ENCODE results near the gene NDC1. TPM values are rescaled to one million over a fixed set of nuclear protein-coding genes. Genes with fewer than 3 reads are reported as not detected.

The NDC1 gene
- polyA plus RNA-seq, 1 of the 3 experiments (the other 2 are of a cell fraction) = 11.5 TPM

DNA sequence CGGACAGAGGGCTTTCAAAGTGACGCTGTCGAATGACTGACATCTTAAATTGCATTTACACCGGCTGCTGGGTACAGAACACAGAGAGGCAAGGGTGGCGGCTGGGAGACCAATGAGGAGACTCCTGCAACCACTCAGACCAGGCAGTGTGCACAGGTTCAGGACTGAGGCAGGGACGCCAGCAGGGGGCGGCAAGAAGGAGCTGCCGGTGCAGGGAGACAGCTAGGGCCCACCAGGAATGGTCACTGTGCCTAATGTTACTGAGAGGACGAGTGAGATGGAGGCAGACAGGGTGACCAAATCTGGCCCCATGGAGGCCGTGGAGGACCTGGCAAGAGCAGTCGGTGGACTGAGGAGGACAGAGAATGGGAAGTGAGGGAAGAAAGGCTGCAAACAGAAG is 122.6 kb downstream of the NDC1 start:
- H3K9me3 ChIP-seq = no peaks in the 10 kb centered on the region
- no peak for TF ChIP-seq YY1 (IDR thresholded peaks at IDR 0.05; ENCODE audit: low read depth)
- no peak for TF ChIP-seq ELF1 (IDR thresholded peaks at IDR 0.05)
- TF ChIP-seq RAD21 (IDR thresholded peaks at IDR 0.05; ENCODE audit: low read length) = peak; percentile 51
- peak; percentile 51 for TF ChIP-seq SMC3 (IDR thresholded peaks at IDR 0.05; ENCODE audit: low read depth, low read length)
- TF ChIP-seq FOXM1 (IDR thresholded peaks at IDR 0.05; ENCODE audit: low read depth) = no peak
- TF ChIP-seq, protein P1, sequence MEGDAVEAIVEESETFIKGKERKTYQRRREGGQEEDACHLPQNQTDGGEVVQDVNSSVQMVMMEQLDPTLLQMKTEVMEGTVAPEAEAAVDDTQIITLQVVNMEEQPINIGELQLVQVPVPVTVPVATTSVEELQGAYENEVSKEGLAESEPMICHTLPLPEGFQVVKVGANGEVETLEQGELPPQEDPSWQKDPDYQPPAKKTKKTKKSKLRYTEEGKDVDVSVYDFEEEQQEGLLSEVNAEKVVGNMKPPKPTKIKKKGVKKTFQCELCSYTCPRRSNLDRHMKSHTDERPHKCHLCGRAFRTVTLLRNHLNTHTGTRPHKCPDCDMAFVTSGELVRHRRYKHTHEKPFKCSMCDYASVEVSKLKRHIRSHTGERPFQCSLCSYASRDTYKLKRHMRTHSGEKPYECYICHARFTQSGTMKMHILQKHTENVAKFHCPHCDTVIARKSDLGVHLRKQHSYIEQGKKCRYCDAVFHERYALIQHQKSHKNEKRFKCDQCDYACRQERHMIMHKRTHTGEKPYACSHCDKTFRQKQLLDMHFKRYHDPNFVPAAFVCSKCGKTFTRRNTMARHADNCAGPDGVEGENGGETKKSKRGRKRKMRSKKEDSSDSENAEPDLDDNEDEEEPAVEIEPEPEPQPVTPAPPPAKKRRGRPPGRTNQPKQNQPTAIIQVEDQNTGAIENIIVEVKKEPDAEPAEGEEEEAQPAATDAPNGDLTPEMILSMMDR (IDR thresholded peaks at IDR 0.05) = peak; percentile 61
- TF ChIP-seq TCF12 (IDR thresholded peaks at IDR 0.05) = no peak
- POLR2A ChIA-PET = no interaction called here
- no peak overlapping the region for H3K27ac ChIP-seq (ENCODE audit: low read depth in 2 of 2, low read length in 1 of 2)
- no peaks in the 10 kb centered on the region for H4K20me1 ChIP-seq (ENCODE audit: insufficient read depth)
- no peak overlapping the region for H3K4me3 ChIP-seq (ENCODE audit: low read depth in 2 of 2, low read length in 1 of 2)
- DNase-seq = peak; percentile 64
- no peaks in the 10 kb centered on the region for H3K27me3 ChIP-seq (ENCODE audit: insufficient read depth)
- no peak overlapping the region for H3K9ac ChIP-seq
- CTCF ChIA-PET = interaction anchor here (0.6 to 2.2 kb wide), 18 partner anchors 9 to 253 kb away, joined by 3 to 13 read pairs (median 3); partner anchors contain the start of gene GLIS1
- H2AFZ ChIP-seq (ENCODE audit: low read depth) = no peak overlapping the region
- no peak overlapping the region for H3K4me2 ChIP-seq
- H3K36me3 ChIP-seq (replicated peaks in 1 of 2; ENCODE audit: control insufficient read depth in 1 of 2, insufficient read depth in 2 of 2, low read length in 1 of 2) = no peaks in the 10 kb centered on the region
- H3K79me2 ChIP-seq (ENCODE audit: insufficient read depth) = no peaks in the 10 kb centered on the region
- WGBS (ENCODE audit: low lambda C conversion rate) = 64% methylated on average over 11 of the region's 11 CpGs
- H3K9me2 ChIP-seq = no peaks in the 10 kb centered on the region
- H3F3A ChIP-seq (replicated peaks; ENCODE audit: insufficient read depth) = no peaks in the 10 kb centered on the region
- H3K4me1 ChIP-seq (ENCODE audit: control insufficient read depth in 1 of 2, insufficient read depth in 2 of 2, low read depth in 1 of 2, low read length in 1 of 2) = no peaks in the 10 kb centered on the region; a peak in 1 of 4 replicates

Small RNA genes lying within 50 kb of the gene (small RNA-seq; reads per million reads assigned to genes)
- 0 reads per million in 7 experiments for gene AL049745.1
- 0 to 0.29 (median 0) reads per million in 7 experiments for gene RF00418

Other genes with a start within 250 kb of the NDC1 start
- gene GLIS1, start 99.1 kb downstream of the NDC1 start, polyA plus RNA-seq (2012; rRNA removed) = 0.05 and 0.13 TPM in 2 replicates
- gene YIPF1, start 51.5 kb upstream of the NDC1 start, polyA plus RNA-seq (2012; rRNA removed) = 23.1 and 31.7 TPM in 2 replicates
- not detected in 2 replicates for gene DIO1, start 55.9 kb upstream of the NDC1 start, polyA plus RNA-seq (2012; rRNA removed)
- 25.7 TPM in 2 replicates for gene IFT25, start 107.4 kb upstream of the NDC1 start, polyA plus RNA-seq (2012; rRNA removed)
- 35.0 and 40.9 TPM in 2 replicates for gene LRRC42, start 108.1 kb upstream of the NDC1 start, polyA plus RNA-seq (2012; rRNA removed)
- not detected in 2 replicates for gene LDLRAD1, start 179.9 kb upstream of the NDC1 start, polyA plus RNA-seq (2012; rRNA removed)
- 249 and 314 TPM in 2 replicates for gene TMEM59, start 214.9 kb upstream of the NDC1 start, polyA plus RNA-seq (2012; rRNA removed)
- 4.7 and 5.5 TPM in 2 replicates for gene TCEANC2, start 215.3 kb upstream of the NDC1 start, polyA plus RNA-seq (2012; rRNA removed)

Data from SK-N-SH (cell line).